Measurements from ENCODE around the gene JAG2.
A peak's percentile ranks its signal among the peaks of the same experiment; 100 is the strongest.

The JAG2 gene

GRCh38 chr14:105181549-105182295 is 13.1 kb upstream of the JAG2 start:
- no peaks in the 10 kb centered on the region for H3F3A ChIP-seq (ENCODE audit: insufficient read depth, low read length)
- H3K9me3 ChIP-seq (ENCODE audit: low read length), result no peaks in the 10 kb centered on the region
- no peak overlapping the region for H2AFZ ChIP-seq (ENCODE audit: low read length)
- no peak overlapping the region for H3K9ac ChIP-seq (ENCODE audit: low read length)
- H4K20me1 ChIP-seq (ENCODE audit: insufficient read depth, low read length), result no peaks in the 10 kb centered on the region
- peak overlapping the region; percentile 14; the same call in 1 of the 2 replicates for H3K4me2 ChIP-seq (ENCODE audit: low read length)
- no peaks in the 10 kb centered on the region for H3K36me3 ChIP-seq (ENCODE audit: insufficient read depth, low read length)
- H3K4me3 ChIP-seq (ENCODE audit: low read depth, low read length, poor library complexity, severe bottlenecking), result peak overlapping the region; percentile 65
- H3K27ac ChIP-seq (ENCODE audit: low read depth, low read length, poor library complexity, severe bottlenecking), result no peak overlapping the region
- H3K27me3 ChIP-seq (ENCODE audit: insufficient read depth, low read length), result peaks cover 6% of the 10 kb centered on the region; the same call in 1 of the 2 replicates
- H3K9me2 ChIP-seq (ENCODE audit: low read depth, low read length), result no peaks in the 10 kb centered on the region
- TF ChIP-seq, protein P1, sequence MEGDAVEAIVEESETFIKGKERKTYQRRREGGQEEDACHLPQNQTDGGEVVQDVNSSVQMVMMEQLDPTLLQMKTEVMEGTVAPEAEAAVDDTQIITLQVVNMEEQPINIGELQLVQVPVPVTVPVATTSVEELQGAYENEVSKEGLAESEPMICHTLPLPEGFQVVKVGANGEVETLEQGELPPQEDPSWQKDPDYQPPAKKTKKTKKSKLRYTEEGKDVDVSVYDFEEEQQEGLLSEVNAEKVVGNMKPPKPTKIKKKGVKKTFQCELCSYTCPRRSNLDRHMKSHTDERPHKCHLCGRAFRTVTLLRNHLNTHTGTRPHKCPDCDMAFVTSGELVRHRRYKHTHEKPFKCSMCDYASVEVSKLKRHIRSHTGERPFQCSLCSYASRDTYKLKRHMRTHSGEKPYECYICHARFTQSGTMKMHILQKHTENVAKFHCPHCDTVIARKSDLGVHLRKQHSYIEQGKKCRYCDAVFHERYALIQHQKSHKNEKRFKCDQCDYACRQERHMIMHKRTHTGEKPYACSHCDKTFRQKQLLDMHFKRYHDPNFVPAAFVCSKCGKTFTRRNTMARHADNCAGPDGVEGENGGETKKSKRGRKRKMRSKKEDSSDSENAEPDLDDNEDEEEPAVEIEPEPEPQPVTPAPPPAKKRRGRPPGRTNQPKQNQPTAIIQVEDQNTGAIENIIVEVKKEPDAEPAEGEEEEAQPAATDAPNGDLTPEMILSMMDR (IDR thresholded peaks at IDR 0.05; ENCODE audit: low read length), result no peak
- TF ChIP-seq EZH2 (IDR thresholded peaks at IDR 0.05; ENCODE audit: borderline replicate concordance, low read length), result no peak
- H3K79me2 ChIP-seq (ENCODE audit: insufficient read depth, low read length), result no peaks in the 10 kb centered on the region
- H3K4me1 ChIP-seq (ENCODE audit: insufficient read depth, low read length, severe bottlenecking), result peaks cover 11% of the 10 kb centered on the region

- Histone ChIP-seq H3K9me2 (ENCODE audit: low read depth, low read length) (no peaks in the 10 kb centered on the region), H3K79me2 (ENCODE audit: insufficient read depth, low read length) (no peaks in the 10 kb centered on the region), H3K36me3 (ENCODE audit: insufficient read depth, low read length) (no peaks in the 10 kb centered on the region), H3K9ac (ENCODE audit: low read length) (peak within 1 kb of the TSS; percentile 68), H2AFZ (ENCODE audit: low read length) (no peak within 1 kb of the TSS), H3K27me3 (ENCODE audit: insufficient read depth, low read length) (peaks cover 10% of the 10 kb centered on the region; the same call in 1 of the 2 replicates), H3K4me1 (ENCODE audit: insufficient read depth, low read length, severe bottlenecking) (peaks cover 11% of the 10 kb centered on the region), H3K4me3 (ENCODE audit: low read depth, low read length, poor library complexity, severe bottlenecking) (peak within 1 kb of the TSS; percentile 65), H3K9me3 (ENCODE audit: low read length) (no peaks in the 10 kb centered on the region), H3K27ac (ENCODE audit: low read depth, low read length, poor library complexity, severe bottlenecking) (no peak within 1 kb of the TSS), H4K20me1 (ENCODE audit: insufficient read depth, low read length) (no peaks in the 10 kb centered on the region), H3K4me2 (ENCODE audit: low read length) (peak within 1 kb of the TSS; percentile 91), H3F3A (ENCODE audit: insufficient read depth, low read length) (no peaks in the 10 kb centered on the region)
- no peak for TF ChIP-seq EZH2 (IDR thresholded peaks at IDR 0.05; ENCODE audit: borderline replicate concordance, low read length)
- TF ChIP-seq, protein P1 (IDR thresholded peaks at IDR 0.05; ENCODE audit: low read length), result no peak
Measured at GRCh38 chr14:105180592-105181548, 12.3 kb upstream of the JAG2 start, which contains the start of gene NUDT14. NUDT14 (minus strand) TSS chr14:105181312; CDS start chr14:105181209, 103 bp downstream.

- no peak overlapping the region for H2AFZ ChIP-seq (ENCODE audit: low read length)
- H3K4me2 ChIP-seq (ENCODE audit: low read length), result no peak overlapping the region
- no peak overlapping the region for H3K9ac ChIP-seq (ENCODE audit: low read length)
- H3K4me1 ChIP-seq (ENCODE audit: insufficient read depth, low read length, severe bottlenecking), result peaks cover 18% of the 10 kb centered on the region
- no peaks in the 10 kb centered on the region for H4K20me1 ChIP-seq (ENCODE audit: insufficient read depth, low read length)
- H3K27me3 ChIP-seq (ENCODE audit: insufficient read depth, low read length), result peaks cover 10% of the 10 kb centered on the region; the same call in 1 of the 2 replicates
- no peaks in the 10 kb centered on the region for H3K9me2 ChIP-seq (ENCODE audit: low read depth, low read length)
- no peaks in the 10 kb centered on the region for H3K36me3 ChIP-seq (ENCODE audit: insufficient read depth, low read length)
- no peaks in the 10 kb centered on the region for H3K79me2 ChIP-seq (ENCODE audit: insufficient read depth, low read length)
- no peak overlapping the region for H3K4me3 ChIP-seq (ENCODE audit: low read depth, low read length, poor library complexity, severe bottlenecking)
- no peaks in the 10 kb centered on the region for H3F3A ChIP-seq (ENCODE audit: insufficient read depth, low read length)
- H3K9me3 ChIP-seq (ENCODE audit: low read length), result no peaks in the 10 kb centered on the region
- H3K27ac ChIP-seq (ENCODE audit: low read depth, low read length, poor library complexity, severe bottlenecking), result no peak overlapping the region
- TF ChIP-seq EZH2 (IDR thresholded peaks at IDR 0.05; ENCODE audit: borderline replicate concordance, low read length), result no peak
- TF ChIP-seq, protein P1 (IDR thresholded peaks at IDR 0.05; ENCODE audit: low read length), result no peak
Measured at GRCh38 chr14:105179191-105179590, 10.6 kb upstream of the JAG2 start.
